SW480 (cell line): Measurements from ENCODE around the gene ZNF740.
"Not testable (repeated sequence)": the region's sequence is repeated elsewhere in the genome, so short reads cannot be mapped to it uniquely, and the experiment has no call there.

Source experiments
- DNase-seq: peaks from one replicate; pipeline ENCODE4 v3.0.0-alpha.2; 2016; ENCODE audit warnings: low spot score

ZNF740 gene

DNA sequence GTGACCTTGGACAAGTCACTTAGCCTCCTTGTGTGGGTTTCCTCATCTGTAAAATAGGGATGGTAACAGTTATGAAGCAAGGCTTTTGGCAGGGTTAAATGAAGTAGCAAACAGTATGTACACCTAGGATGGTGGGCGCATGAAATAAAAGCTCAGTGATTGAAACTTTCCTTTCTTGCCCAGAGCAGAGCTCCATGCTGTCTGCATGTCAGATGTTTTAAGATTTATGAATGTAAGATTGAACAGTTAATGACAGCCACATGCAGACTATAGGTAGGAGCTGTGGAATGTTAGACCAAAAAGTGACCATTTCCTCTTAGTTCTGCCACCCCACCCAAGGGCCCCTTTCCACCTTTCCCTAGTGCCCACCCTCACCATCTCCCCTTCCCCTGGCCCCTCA is 14.5 kb downstream of the ZNF740 start:
- no peak for DNase-seq

DNA sequence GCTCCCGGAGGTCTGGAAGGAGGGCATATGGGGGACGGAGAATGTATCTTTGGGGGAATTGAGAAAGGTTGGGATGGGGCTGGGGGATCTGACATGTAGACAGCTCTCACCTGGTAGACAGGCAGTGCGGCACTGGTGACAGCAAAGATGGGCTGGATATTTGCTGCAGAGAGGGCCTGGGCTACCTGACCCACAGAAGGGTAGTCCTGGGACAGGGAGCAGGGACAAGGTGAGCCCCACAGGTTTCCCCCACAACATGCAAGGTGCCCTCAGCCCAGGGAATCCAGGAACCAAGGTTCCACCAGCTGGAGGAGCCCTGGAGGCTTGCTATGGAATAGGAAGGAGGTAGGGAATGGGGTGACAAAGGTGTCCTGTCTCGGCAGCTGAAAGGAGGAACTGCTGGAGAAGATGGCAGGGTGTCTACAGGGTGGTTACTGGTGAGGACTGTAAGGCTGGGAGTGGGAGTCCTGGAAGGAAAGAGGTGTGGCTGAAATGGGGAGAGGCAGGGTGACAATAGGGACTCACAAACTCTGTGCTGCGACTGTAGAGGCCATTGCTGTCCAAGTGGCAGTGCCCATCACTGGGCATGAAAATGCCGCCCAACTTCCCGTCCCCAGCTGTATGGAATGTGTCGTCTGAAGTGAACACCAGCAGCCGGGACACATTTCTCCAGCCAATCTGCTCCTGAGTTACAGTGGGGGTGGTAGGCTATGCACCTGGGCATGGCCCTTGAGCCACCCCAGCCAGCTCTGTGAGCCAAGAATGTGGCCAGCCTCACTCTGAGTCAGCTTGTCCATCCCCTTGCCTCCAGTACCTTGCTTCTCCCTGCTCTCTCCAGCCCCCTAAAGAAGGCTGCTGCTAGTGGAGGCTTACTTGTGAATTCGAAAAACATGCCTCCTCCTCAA is 15.2 kb downstream of the ZNF740 start:
- no peak for DNase-seq

DNA sequence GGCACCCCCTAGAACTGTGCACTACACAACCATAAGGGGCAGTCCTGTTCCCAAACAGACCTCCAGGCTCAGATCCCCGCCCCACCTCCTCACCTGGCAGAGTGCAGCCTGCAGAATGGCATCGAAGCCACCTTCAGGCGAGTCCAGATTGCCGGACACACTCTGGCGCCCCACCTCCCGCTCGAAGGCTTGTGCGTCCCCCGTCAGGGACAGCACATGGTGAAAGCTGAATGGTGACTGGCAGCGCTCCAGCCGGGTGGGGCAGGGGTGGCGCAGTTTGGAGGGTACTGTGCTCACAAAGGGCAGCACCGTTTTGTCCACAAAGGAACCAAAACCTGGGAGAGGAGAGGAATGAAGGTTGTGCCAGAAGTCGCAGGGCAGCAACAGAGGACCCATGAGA is 16.0 kb downstream of the ZNF740 start:
- DNase-seq, result no peak

DNA sequence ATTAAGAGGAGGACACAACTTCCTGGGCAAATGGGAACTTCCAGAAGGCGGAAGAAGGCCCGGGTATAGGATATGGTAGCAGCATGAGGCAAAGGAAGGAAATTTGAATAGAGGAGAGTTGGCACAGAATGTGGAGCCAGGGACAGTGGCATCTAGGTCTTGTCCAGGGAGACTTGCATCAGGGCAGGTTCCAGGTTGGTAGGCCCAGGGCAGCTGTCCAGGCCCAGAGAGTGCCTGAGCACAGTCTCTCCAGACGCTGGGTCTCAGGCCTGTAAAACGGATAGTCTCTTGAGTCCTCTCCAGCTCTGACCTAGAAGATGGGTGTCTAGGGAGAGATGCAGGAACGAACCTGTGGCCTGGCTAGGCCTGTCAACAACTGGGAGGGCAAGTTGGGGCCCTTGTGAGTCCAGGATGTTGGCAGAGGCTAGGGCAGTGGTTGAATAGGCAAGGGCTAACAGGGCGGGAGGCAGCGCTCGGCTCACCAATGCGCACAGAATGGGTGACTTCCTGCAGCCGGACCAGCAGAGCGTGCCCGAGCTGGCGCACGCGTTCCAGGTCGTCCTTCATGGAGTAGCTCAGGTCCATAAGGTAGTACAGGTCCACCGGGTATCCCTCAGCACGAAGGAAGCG is 16.6 kb downstream of the ZNF740 start:
- DNase-seq, result no peak

DNA sequence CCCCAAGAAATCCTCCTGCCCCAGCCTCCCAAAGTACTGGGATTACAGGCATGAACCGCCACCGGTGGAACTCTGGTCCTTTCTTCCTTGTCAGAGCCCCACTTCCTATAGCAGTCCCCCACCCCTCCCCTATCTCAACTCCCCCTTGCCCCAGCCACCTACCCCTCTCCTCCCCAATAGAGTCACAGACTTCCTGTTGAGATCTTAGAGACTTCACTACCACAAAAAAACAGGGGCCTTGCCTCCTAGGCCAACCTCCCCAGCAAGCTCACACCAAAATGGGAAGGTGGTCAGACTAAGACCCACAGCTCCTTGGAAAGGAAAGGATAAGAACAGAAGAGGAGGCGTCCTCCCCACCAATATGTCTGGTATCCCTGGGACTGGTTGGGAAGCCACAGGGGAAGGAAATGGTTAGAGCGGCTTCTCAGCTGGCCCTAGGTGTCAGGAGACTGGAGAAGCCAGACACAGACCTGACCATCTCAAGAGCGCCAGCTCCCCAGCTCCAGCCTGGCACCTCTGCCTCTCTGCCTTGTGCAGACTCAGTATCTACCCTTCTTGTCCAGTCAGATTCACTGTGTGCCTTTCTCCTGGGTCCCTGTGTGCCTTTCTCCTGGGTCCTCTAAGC is 18.1 kb downstream of the ZNF740 start:
- no peak for DNase-seq

DNA sequence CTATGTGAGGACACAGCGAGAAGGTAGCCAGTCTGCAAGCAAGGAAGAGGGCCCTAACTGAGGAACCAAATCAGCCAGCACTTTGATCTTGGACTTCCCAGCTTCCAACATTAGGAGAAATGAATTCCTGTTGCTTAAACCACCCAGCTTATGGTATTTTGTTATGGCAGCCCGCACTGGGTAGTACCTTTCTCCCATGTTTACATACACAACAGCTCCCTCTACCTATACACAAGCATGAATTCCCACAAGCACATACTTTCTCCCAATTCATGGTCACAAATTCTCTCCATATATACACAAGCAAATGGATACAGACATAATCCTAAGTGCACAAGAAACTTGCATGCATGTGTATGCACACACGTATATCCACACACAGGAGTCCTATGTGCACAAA is 19.2 kb downstream of the ZNF740 start:
- no peak for DNase-seq

DNA sequence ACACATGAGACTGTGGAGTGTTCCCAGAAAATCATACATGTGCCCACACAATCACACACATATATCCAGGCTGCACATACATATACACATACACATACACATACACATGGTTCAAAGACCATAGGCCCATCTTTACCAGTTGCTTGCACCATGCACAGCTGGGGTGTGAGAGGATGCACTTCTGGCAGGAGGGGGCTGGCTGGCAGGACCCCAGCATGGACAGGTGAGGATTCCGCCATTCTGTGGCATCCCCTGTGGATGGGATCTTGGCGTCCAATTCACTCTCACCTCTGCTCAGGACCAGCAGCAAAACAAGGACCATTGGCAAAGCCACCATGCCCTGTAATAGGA is 19.6 kb downstream of the ZNF740 start:
- no peak for DNase-seq

DNA sequence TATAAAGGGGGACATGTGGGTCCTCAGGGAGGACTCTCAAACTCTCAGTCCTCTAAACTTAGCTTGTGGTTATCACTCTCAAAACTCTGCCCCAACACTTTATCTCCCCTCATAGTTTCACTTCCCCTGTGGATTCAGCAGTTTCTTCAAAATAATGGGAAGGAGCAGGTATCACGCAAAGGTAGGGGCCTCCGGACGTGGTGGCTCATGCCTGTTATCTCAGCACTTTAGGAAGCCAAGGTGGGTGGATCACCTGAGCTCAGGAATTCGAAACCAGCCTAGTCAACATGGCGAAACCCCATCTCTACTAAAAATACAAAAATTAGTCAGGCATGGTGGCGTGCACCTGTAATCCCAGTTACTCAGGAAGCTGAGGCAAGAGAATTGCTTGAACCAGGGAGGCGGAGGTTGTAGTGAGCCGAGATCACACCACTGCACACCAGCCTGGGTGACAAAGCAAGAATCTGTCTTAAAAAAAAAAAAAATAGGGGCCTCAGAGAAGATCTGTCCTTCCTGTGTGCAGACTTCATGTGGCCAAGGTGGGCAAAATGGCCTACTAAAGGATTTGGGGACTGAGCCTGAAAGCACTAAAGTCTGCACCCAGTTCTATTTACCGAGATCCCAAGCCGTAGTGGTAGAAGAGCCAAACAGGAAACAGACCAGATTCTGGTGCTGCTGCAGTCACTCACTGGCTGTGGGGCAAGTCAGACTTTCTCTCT is 20.1 kb downstream of the ZNF740 start:
- DNase-seq, result no peak

DNA sequence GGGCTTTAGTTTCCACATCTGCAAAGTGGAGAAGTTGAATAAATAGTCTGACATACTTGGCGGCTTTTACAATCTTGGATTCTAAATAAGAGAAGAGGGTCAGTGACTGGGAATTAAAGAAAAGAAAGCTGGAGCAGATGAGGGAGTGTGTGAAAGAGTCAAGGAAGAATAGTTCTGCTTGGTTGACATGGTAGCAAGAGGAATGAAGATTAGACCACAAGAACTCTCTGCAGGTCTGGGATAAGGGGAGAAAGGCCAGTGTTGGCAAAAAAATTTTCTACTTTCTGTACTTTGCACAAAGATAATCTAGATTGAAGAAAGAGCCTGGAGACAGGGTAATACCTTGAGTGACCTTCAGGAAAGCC is 20.6 kb downstream of the ZNF740 start:
- DNase-seq, result no peak

DNA sequence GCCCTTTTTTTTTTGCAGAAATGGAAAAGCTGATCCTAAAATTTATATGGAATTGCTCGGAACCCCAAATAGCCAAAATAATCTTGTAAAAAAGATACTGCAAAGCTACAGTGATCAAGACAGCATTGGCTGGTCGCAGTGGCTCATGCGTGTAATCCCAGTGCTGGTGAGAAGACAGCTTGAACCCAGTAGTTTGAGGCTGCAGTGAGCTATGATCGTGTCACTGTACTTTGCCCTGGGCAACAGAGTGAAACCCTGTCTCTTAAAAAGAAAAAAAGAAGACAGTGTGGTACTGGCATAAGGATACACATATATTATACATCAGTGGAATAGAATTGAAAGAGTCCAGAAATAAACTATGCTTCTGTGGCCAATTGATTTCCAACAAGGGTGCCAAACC is 21.1 kb downstream of the ZNF740 start:
- DNase-seq, result no peak

DNA sequence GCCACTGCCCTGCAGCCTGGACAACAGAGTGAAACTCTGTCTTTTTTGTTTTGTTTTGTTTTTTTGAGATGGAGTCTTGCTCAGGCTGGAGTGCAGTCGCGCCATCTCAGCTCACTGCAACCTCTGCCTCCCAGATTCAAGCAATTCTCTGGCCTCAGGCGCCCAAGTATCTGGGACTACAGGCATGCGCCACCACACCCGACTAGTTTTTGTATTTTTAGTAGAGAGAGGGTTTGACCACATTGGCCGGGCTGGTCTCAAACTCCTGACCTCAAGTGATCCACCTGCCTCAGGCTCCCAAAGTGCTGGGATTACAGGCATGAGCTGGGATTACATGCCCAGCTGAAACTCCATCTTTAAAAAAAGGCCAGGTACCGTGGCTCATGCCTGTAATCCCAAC is 21.8 kb downstream of the ZNF740 start:
- not testable (repeated sequence) for DNase-seq

DNA sequence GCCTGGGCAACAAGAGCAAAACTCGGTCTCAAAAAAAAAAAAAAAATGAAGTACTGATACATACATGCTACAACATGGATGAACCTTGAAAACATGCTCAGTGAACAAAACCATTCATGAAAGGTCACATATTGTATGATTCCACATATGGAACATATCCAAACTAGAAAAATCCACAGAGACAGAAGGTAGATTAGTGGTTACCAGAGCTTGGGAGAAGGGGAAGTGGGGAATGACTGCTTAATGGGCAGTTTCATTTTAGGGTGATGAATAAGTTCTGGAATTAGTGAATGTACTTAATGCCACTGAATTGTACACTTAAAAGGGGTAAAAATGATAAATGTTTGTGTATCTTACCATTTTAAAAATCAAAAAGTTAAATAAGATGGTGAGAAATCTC is 23.8 kb downstream of the ZNF740 start:
- no peak for DNase-seq

DNA sequence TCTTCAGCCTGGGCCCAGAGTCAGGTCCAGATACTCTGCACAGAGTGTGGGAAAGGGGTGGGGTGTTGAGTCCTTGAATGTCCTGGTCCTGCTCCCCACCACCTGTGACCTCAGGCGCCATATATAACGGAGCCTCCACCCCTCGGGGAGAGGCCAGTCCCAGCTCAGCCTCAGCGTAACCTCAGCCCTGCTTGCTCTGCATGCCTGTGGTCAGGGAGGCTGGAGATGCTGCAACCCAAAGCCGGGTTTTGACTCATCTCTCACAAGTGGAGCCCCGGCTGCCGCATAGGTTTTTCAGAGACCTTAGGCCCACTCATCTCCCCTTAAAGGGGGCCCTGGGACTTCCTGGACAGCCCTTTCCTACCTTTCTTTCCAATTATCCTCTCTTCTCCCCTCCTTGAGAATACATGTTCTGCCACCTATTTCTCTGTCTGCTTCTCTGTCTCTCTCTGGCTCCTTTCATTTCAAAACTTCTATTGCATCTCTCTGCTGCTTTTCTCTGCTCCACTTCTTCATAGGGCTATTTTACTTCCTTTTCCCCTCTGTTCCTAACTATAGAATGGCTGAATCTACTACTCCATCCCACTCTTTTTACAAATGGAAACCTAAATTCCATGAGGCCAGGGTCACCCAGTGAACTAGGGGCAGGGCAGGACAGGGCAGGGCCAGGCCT is 25.4 kb downstream of the ZNF740 start:
- peak; percentile 73 for DNase-seq

DNA sequence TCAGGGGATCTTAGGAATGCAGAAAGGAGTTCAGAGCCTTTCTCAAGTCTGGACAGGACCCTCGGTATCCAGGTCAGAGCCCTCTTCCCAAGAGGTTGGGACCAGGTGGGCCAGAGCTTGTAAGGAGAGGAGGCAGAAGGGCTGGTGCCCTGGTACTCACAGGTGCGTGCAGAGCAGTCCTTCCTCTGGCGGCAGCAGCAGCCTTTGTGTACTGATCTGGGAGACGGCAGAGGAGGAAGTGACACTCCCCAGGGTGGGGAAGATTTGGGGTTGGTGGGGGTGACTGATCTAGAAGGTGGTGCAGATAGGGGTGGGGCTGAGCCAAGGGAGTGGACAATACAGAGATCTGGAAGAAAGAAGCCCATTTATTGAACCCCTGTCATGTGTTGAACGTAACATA is 26.5 kb downstream of the ZNF740 start, which contains the start of gene ITGB7:
Gene ITGB7, minus strand, starts transcription at position 210 of the 400 bp plus-strand sequence. CDS start 6,808 bp downstream, outside the sequence.
- no peak for DNase-seq

DNA sequence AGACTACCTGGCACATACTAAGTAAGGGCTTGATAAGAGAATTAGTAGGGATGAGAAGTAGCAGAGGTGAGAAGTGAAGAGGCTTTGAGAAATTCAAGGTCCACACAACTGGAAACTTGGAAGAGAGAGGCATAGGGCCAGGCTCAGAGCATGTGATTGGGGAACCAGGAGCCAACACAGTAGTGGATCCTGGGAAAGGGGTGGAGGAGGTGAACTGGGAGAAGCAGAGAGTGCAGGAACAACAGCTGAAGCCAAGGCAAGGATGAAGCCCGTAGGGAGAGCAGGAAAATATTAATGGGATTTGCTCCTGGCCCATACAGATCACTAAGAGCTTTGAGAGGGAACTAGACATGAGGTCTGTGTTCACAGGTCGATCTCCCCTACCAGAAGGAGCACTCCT is 27.9 kb downstream of the ZNF740 start:
- DNase-seq, result no peak

DNA sequence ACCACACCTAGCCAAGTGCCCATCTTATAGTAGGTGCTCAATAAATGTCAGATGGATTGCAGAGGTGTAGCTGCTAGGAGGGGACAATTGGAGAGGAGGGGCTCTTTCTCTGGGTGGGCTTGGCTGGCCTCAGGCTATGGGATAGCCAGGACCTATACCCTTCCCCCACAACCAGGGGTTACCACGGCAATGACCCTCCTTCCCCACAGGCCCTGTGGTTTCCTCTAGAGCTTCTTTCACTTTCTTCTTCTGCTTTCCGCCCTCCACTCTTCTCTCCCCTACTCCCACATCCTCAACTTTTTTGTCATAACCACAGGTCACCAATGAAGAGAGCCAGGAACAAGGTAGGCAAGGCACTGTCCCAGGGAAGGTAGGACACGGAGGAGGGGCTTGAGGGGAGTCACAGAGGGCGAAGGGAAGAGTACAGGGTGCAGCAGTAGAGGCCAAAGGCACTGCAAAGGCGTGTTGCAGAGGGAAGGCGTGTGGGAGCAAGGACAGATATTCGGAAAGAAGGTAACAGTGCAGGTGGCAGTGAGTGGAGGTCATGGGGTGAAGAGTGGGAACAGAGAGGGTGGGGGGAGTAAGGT is 28.4 kb downstream of the ZNF740 start:
- DNase-seq, result no peak

DNA sequence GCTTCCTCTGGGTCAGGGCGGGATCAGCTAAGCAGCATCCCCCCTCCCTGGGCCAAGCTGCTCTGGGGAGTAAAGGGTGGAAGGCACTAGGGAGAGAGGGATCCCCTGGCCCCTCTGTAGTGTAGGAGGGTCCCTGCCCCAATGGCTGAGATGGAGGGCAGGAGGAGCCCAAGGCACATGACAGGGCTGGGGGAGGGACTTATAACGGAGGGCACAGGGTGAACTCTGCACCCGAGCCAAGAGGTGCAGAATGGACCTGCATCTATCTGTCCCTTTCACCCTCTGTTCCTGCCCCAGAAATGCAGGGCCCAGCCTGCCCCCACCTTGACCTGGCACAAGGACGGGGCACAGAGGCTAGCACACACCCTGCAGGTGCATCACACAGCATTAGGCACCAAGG is 30.3 kb downstream of the ZNF740 start:
- no peak for DNase-seq

DNA sequence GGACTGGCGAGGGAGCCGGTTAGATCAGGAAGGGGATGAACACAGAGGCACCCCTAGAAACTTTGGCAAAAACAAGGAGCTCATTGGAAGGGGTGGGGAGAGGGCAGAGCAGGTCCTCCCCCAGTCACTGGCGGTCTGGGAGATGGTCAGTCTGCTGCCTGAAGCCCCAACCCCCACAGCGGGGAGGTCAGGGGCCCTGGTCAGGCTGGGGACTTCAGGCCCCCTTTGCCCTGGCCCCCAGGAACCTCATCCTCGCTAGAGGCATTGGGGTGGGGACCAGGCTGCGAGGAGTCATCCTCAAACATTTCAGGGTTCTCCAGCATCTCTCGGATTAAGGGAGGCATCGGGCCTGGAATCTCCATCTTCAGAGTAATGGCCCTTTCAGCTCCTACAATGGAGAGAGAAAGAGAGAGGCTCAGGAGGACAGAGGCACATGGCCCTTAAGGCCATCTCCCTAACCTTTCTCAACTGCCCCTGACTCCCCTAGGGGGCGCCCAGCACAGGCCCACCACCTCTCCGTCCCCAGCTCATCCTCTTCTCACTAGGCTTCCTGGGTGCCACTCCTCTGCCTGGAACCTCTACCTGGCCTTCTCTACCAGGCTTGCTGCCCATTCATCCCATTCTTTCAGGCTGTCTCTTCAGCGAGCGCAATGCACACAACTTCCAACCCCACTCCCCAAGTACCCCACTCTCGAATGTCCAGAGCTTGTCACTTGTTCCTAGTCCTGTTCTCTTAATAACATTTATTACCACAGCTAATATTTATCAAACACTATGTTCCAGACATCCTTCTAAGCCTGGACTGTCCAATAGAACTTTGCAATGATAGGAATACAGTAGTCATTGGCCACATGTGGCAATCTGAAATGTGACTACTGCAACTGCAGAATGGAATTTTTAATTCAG is 31.2 kb downstream of the ZNF740 start:
- peak; percentile 43 for DNase-seq

DNA sequence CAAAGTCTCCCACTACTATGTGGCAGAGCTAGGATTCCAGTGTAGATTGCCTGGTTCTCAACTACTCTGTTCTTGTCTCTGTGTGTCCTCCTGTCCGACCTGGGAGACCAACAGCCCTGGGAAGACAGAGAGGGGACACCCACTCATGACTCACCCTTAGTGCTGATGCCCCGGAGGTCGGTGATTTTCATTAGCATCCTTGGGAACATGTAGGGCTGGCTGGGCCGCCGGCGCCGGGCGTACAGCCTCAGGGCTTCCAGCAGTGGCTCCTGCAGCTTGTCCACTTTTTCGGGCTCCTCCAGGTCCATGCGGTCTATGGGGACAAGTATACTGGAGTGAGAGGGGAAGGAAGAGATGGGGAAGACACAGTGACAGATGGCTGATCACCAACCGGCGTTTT is 32.4 kb downstream of the ZNF740 start:
- DNase-seq, result no peak

DNA sequence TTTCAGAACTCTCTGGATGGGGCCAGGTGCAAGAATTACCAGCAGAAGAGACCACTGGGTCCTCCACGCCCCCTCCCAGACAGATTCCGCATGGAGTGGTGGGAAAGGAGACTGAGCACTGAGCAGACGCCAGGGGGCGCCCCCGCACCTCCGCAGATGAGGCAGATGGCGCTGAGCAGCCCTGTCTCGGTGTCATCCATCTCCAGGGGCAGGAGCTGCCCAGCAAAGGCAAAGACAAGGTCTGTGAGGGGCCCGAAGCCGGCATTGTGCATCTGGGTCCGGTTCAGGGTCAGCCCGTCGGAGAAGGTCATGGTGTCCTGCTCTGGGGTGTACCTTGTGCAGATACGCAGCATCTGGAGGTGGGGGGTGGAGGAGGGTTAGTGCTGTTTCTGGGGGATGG is 32.8 kb downstream of the ZNF740 start:
- DNase-seq, result peak; percentile 67

DNA sequence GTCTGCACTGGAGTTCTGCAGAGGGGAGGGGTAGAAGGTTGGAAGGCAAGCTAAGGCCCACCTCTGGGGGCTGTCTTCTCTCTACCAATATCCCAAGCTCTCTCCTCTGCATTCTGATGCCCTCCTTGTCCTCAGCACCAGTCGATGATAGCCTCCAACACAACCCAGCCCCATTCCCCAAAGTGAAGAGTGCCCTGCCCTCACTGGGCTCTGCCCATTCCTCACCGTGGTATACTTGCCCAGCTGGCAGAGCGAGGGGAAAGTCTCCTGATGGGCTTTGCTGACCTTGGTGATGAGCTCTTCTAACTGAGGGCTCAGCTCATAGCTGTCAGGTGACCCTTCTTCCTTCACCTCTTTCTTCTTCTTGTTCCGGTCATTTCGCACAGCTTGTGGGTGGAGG is 33.7 kb downstream of the ZNF740 start:
- no peak for DNase-seq
